K562 (cell line): ENCODE data around the gene ERBB3. TPM values are rescaled to one million over a fixed set of nuclear protein-coding genes. Genes with fewer than 3 reads are reported as not detected.

ENCODE experiments used
- CREB3 ChIP-seq: fragments of 450-650 bp; conservative IDR thresholded peaks from 2 replicates; pipeline ENCODE4 v1.6.1; 2016; ENCODE audit warnings: missing genetic modification characterization, low read depth, mild to moderate bottlenecking, missing compliant biosample characterization, moderate library complexity
- CREB3L1 ChIP-seq: fragments of 450-650 bp; IDR thresholded peaks from 2 replicates; pipeline ENCODE4 v1.6.1; 2014; ENCODE audit warnings: low read depth, mild to moderate bottlenecking, moderate library complexity, borderline replicate concordance
- FOSL1 ChIP-seq: fragments of 200-800 bp; sonication (Bioruptor generic); conservative IDR thresholded peaks from 2 replicates; pipeline ENCODE4 v1.6.1; 2016; ENCODE audit warnings: missing genetic modification characterization, missing compliant biosample characterization
- FOXA3 ChIP-seq, 2 experiments: fragments of 450-650 bp in 1 of 2; sonication (generic) in 1 of 2; formaldehyde crosslinking; IDR thresholded peaks in 1 of 2; conservative IDR thresholded peaks in 1 of 2; 2 replicates each; pipeline versions ENCODE4 v1.4.0 to v1.8.0; 2020 to 2022; ENCODE audit warnings: mild to moderate bottlenecking in 2 of 2, missing genetic modification reagents in 1 of 2
- FOXK2 ChIP-seq, 2 experiments: fragments of 450-650 bp; IDR thresholded peaks in 1 of 2; conservative IDR thresholded peaks in 1 of 2; 2 replicates each; pipeline ENCODE4 v1.6.1; 2016; ENCODE audit warnings: low read depth in 2 of 2, mild to moderate bottlenecking in 1 of 2
- FUS ChIP-seq: fragments of 200-400 bp; formaldehyde crosslinking; optimal IDR thresholded peaks from 2 replicates; pipeline ENCODE3; 2017; ENCODE audit warnings: low read depth, low read length
- GTF2A2 ChIP-seq: IDR thresholded peaks from 2 replicates; pipeline ENCODE4 v1.6.1; 2016; ENCODE audit warnings: mild to moderate bottlenecking, missing genetic modification characterization, missing compliant biosample characterization
- LEF1 ChIP-seq: fragments of 450-650 bp; IDR thresholded peaks from 2 replicates; pipeline ENCODE4 v1.6.1; 2016; ENCODE audit warnings: mild to moderate bottlenecking
- POLR2H ChIP-seq: IDR thresholded peaks from 2 replicates; pipeline ENCODE4 v1.6.1; 2016; ENCODE audit warnings: missing genetic modification characterization, low read depth, mild to moderate bottlenecking, control low read depth, missing compliant biosample characterization, moderate library complexity
- POLR3G ChIP-seq: IDR thresholded peaks from 2 replicates; pipeline ENCODE4 v1.6.1; 2011; ENCODE audit not compliant: insufficient read length, insufficient replicate concordance; ENCODE audit errors: extremely low read depth
- SMARCA5 ChIP-seq: fragments of 450-650 bp; IDR thresholded peaks from 2 replicates; pipeline ENCODE4 v1.6.1; 2016
- ZBTB17 ChIP-seq: fragments of 450-650 bp; formaldehyde crosslinking; IDR thresholded peaks from 2 replicates; pipeline ENCODE4 v1.4.0; 2020; ENCODE audit warnings: mild to moderate bottlenecking
- ZNF282 ChIP-seq: sonication (generic); formaldehyde crosslinking; IDR thresholded peaks from 2 replicates; pipeline ENCODE4 v1.8.1; 2023; ENCODE audit warnings: missing genetic modification reagents
- ZNF311 ChIP-seq: fragments of 250-450 bp; sonication (Bioruptor Pico); IDR thresholded peaks from 2 replicates; pipeline ENCODE4 v1.4.0; 2020; ENCODE audit warnings: mild to moderate bottlenecking, moderate library complexity
- ZNF384 ChIP-seq: IDR thresholded peaks from 2 replicates; pipeline ENCODE4 v1.6.1; 2012; ENCODE audit warnings: low read depth, low read length, improper control_type of control experiment
- ZNF436 ChIP-seq: fragments of 250-450, 450-650 bp; sonication (Bioruptor Pico); formaldehyde crosslinking; IDR thresholded peaks from 2 replicates; pipeline ENCODE4 v1.7.0; 2020; ENCODE audit warnings: mild to moderate bottlenecking
- ZNF511 ChIP-seq: sonication (generic); formaldehyde crosslinking; IDR thresholded peaks from 2 replicates; pipeline ENCODE4 v1.8.0; 2022; ENCODE audit warnings: mild to moderate bottlenecking, missing genetic modification reagents
- ZSCAN32 ChIP-seq: fragments of 450-650 bp; formaldehyde crosslinking; IDR thresholded peaks from 2 replicates; pipeline ENCODE4 v1.4.0; 2020; ENCODE audit warnings: mild to moderate bottlenecking, moderate library complexity
- polyA plus RNA-seq, 8 experiments: library from polyadenylated mRNA; depleted of rRNA in 4 of 8; stranded (reverse) in 5 of 8; unstranded in 3 of 8; fragments of >200 nt; fragmentation: Nextera tagmentation in 2 of 8; fragmentation: Illumina TruSeq in 1 of 8; extraction: Ambion mirVana in 2 of 8; extraction: Trizol in 1 of 8; gene quantifications; 2 replicates each; pipeline versions ENCODE4 v1.2.1 to v1.2.3, GENCODE V29; 2011 to 2014; ENCODE audit warnings: inconsistent platforms in 1 of 8, missing spikeins in 1 of 8
- total RNA-seq, 7 experiments: library from RNA; depleted of rRNA in 6 of 7; stranded (reverse); fragments of >200 nt in 6 of 7; fragmentation: Illumina TruSeq in 2 of 7; extraction: Trizol in 2 of 7; gene quantifications; 2 replicates each; pipeline versions ENCODE4 v1.2.1 to v1.2.3, GENCODE V29; 2011 to 2021; ENCODE audit warnings: low replicate concordance in 1 of 7

Gene ERBB3
- total and polyA plus RNA-seq, 9 of the 15 experiments (the other 6 are each of a cell fraction or from before 2014, with no cell fraction given): 1.5 to 5.4 (median 3.8) TPM

- TF ChIP-seq ZNF384: peak; percentile 10; the same call in 1 of the 2 replicates
- peak; percentile 30; the same call in 1 of the 2 replicates for TF ChIP-seq LEF1
- peak; percentile 86 for TF ChIP-seq FUS
- peak; percentile 95 for TF ChIP-seq POLR2H
- TF ChIP-seq GTF2A2 (tag): no peak
- TF ChIP-seq ZSCAN32 (CRISPR knock-in tag): peak; percentile 39; the same call in 1 of the 2 replicates
- no peak for TF ChIP-seq ZNF282 (CRISPR knock-in tag)
- no peak for TF ChIP-seq POLR3G
- no peak; the same call in 1 of the 2 replicates for TF ChIP-seq ZNF511 (CRISPR knock-in tag)
- TF ChIP-seq CREB3L1: peak; percentile 80; the same call in 1 of the 2 replicates
- TF ChIP-seq ZBTB17 (CRISPR knock-in tag): peak; percentile 84
- TF ChIP-seq ZNF311: no peak
- no peak for TF ChIP-seq FOSL1 (tag)
- no peak for TF ChIP-seq CREB3 (tag)
- TF ChIP-seq FOXA3 (CRISPR knock-in tag; conservative IDR thresholded peaks at IDR 0.05 in 1 of 2, IDR thresholded peaks at IDR 0.05 in 1 of 2): peak in 1 of 2 experiments; percentile 70; a peak in 2 of 4 replicates
- no peak for TF ChIP-seq SMARCA5
- TF ChIP-seq ZNF436 (CRISPR knock-in tag): no peak
- peak; percentile 80 to 87 for TF ChIP-seq FOXK2 (conservative IDR thresholded peaks at IDR 0.05 in 1 of 2, IDR thresholded peaks at IDR 0.05 in 1 of 2; ENCODE audit: low read depth in 2 of 2)
These were observed 38.1 kb downstream of the ERBB3 start, which contains the start of gene ZC3H10 (continued) for GRCh38 chr12:56117778-56118687.
